BE2C (cell line): ENCODE results near the gene F10.

Experiments used
- DNase-seq: peaks from one replicate; pipeline ENCODE4 v3.0.0-alpha.2; 2020
- H3K27me3 ChIP-seq: fragments of 250-450 bp; sonication (Bioruptor Pico); 2 replicates; pipeline ENCODE4 v1.5.1; 2020; ENCODE audit warnings: mild to moderate bottlenecking
- H3K36me3 ChIP-seq: fragments of 250-450 bp; sonication (Bioruptor Pico); 2 replicates; pipeline ENCODE4 v1.5.1; 2020; ENCODE audit warnings: mild to moderate bottlenecking
- H3K4me1 ChIP-seq: fragments of 250-450 bp; sonication (Bioruptor Pico); 2 replicates; pipeline ENCODE4 v1.5.1; 2020
- H3K4me3 ChIP-seq: 2 replicates; pipeline ENCODE4 v1.5.1; 2011; ENCODE audit warnings: low read depth, low read length
- H3K9me3 ChIP-seq: fragments of 250-450 bp; sonication (Bioruptor Pico); 2 replicates; pipeline ENCODE4 v1.5.1; 2020
- TF ChIP-seq, protein P1 (sequence below): IDR thresholded peaks from 2 replicates; pipeline ENCODE4 v1.5.1; 2012; ENCODE audit warnings: mild to moderate bottlenecking, low read depth, low read length

F10 gene

DNA sequence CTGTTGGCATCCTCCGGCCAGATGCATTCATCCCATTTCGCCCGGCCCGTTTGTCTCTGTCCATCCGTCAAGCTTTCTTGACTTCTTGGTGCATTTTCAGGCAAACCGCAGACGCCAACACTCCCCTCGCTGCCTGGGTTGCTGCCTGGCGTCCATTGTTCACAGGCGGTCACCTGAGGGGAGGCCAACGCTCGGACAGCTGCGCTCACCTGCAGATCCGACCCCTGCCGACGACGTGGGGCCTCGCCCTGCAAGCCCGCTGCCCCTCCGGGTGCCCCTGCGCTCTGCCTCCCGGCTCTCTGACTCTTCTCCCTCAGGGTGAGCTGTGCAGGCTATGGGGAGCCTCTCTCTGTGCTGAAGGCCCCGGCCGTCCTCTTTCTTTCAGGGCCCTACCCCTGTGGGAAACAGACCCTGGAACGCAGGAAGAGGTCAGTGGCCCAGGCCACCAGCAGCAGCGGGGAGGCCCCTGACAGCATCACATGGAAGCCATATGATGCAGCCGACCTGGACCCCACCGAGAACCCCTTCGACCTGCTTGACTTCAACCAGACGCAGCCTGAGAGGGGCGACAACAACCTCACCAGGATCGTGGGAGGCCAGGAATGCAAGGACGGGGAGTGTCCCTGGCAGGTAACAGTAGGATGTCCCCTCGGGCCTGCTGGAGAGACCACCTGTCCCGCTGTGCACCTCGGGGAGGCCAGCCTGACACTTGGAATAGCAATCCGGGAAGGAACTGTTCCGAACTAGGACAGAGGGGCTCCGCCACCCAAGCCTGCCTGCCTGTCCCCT lies 21.1 kb downstream of the F10 start:
- no peaks in the 10 kb centered on the region for H3K36me3 ChIP-seq
- no peak for DNase-seq
- H3K27me3 ChIP-seq, result no peaks in the 10 kb centered on the region
- TF ChIP-seq, protein P1, sequence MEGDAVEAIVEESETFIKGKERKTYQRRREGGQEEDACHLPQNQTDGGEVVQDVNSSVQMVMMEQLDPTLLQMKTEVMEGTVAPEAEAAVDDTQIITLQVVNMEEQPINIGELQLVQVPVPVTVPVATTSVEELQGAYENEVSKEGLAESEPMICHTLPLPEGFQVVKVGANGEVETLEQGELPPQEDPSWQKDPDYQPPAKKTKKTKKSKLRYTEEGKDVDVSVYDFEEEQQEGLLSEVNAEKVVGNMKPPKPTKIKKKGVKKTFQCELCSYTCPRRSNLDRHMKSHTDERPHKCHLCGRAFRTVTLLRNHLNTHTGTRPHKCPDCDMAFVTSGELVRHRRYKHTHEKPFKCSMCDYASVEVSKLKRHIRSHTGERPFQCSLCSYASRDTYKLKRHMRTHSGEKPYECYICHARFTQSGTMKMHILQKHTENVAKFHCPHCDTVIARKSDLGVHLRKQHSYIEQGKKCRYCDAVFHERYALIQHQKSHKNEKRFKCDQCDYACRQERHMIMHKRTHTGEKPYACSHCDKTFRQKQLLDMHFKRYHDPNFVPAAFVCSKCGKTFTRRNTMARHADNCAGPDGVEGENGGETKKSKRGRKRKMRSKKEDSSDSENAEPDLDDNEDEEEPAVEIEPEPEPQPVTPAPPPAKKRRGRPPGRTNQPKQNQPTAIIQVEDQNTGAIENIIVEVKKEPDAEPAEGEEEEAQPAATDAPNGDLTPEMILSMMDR, result no peak
- no peak overlapping the region for H3K4me3 ChIP-seq
- no peaks in the 10 kb centered on the region for H3K9me3 ChIP-seq
- no peaks in the 10 kb centered on the region for H3K4me1 ChIP-seq

DNA sequence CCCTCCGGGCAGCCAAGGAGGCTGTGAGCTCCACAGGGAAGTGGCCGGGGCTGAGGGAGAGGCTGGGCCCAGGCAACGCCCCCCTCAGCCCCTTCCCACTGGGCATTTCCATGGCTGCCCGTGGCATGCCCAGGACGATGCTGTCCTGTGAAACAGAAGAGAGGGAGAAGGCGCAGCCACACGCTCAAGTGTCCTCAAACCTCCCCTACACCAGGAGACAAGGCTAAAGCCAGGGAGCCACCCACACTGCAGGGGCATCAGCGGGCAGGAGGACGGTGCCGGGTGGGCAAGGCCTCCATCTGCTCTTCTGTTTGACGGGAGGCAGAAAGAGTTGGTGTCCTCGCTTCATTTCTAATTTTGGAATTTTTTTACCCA lies 21.6 kb downstream of the F10 start:
- no peaks in the 10 kb centered on the region for H3K36me3 ChIP-seq
- H3K4me1 ChIP-seq, result no peaks in the 10 kb centered on the region
- no peaks in the 10 kb centered on the region for H3K27me3 ChIP-seq
- TF ChIP-seq, protein P1, result no peak
- DNase-seq, result no peak
- H3K4me3 ChIP-seq, result no peak overlapping the region
- no peaks in the 10 kb centered on the region for H3K9me3 ChIP-seq

DNA sequence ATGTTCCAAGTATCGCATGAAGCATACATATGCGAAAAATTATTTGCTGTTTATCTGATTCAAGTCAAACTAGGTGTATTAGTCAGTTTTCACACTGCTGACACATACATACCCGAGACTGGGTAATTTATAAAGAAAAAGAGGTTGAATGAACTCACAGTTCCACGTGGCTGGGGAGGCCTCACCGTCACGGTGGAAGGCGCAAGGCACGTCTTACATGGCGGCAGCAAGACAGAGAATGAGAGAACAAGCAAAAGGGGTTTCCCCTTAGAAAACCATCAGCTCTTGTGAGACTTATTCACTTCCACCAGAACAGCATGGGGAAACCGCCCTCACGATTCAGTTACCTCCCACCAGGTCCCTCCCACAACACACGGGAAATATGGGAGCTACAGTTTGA lies 22.9 kb downstream of the F10 start:
- TF ChIP-seq, protein P1, result no peak
- H3K4me3 ChIP-seq, result no peak overlapping the region
- no peaks in the 10 kb centered on the region for H3K36me3 ChIP-seq
- no peaks in the 10 kb centered on the region for H3K9me3 ChIP-seq
- no peak for DNase-seq
- H3K4me1 ChIP-seq, result no peaks in the 10 kb centered on the region
- H3K27me3 ChIP-seq, result no peaks in the 10 kb centered on the region

DNA sequence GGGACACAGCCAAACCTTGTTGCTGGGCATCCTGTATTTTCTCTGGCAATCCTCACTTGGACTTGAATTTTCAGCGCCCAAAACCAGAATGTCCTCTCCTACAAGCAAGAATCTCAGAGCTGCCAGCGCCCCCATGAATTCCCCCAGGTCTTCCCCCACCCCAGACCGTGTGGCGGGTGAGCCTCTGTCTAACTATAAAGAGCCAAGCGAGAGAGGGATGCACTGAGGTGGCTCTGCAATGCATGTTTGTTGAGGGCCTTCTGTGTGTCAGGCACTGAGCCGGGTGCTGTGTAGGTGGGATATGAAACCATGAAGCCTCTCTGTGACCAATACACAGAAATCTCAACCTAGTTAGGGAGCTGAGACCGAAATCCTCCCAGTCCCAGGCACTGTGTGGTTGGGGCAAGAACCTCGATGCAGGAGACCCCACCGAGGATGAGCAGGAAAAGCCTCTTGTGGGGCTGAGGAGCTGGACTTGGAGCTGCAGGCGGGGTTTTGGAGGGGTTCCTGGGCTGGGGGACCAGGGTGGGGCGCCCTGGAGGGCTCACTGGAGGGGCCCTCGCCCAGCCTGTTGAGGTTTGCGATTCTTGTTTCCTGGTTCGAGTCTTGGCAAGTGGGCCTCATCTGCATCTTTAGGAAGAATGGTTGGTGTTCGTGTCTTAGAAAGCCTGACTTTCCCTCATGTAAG lies 23.5 kb downstream of the F10 start:
- Histone ChIP-seq H3K4me3 (no peak overlapping the region), H3K9me3 (no peaks in the 10 kb centered on the region), H3K4me1 (no peaks in the 10 kb centered on the region), H3K36me3 (no peaks in the 10 kb centered on the region), H3K27me3 (no peaks in the 10 kb centered on the region)
- no peak for DNase-seq
- TF ChIP-seq, protein P1, result no peak

DNA sequence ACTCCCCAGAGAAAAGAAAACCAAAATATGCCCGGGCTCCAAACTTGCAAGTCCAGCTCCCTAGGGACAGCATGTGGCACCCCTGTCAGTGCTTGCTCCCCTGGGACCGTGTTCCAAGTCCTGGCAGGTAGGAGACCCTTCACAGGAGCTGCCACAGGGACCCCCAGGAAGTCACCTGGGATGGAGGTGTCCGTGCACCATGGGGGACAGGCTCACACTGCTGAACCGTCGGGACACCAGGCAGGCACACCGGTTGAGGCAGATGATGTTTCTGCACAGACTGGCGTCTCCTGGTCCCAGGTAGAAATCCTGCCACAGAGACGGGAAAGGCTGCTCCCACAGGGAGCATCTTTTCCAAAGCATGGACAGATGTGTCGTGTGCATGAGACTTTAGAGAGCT lies 24.2 kb downstream of the F10 start:
- Histone ChIP-seq H3K4me3 (no peak overlapping the region), H3K27me3 (no peaks in the 10 kb centered on the region), H3K36me3 (no peaks in the 10 kb centered on the region), H3K9me3 (no peaks in the 10 kb centered on the region), H3K4me1 (no peaks in the 10 kb centered on the region)
- DNase-seq, result no peak
- TF ChIP-seq, protein P1, result no peak

DNA sequence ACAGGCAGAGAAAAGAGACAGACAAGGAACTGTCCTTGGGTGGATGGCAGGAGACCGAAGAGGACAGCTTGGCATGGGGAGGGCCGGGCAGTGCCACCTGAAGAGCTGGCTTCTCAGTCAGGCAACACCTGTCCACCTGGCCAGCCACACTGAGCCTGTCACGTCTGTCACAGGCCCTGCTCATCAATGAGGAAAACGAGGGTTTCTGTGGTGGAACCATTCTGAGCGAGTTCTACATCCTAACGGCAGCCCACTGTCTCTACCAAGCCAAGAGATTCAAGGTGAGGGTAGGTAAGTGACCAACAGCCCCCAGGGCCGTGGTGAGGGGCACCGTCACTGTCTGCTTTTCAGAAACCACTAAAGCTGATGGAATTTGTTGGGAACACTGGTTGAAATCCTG lies 24.6 kb downstream of the F10 start:
- no peaks in the 10 kb centered on the region for H3K27me3 ChIP-seq

More for the DNA sequence above, 24.6 kb downstream of the F10 start:
- Histone ChIP-seq H3K9me3 (no peaks in the 10 kb centered on the region), H3K36me3 (no peaks in the 10 kb centered on the region), H3K4me1 (no peaks in the 10 kb centered on the region), H3K4me3 (no peak overlapping the region)
- TF ChIP-seq, protein P1, result no peak
- no peak for DNase-seq
